Endothelial cell of umbilical vein (primary cell): ENCODE data around the gene TPD52L2. TPM values are rescaled to one million over a fixed set of nuclear protein-coding genes. Genes with fewer than 3 reads are reported as not detected.

Experiments used
- BruUV-seq: library from RNA; stranded (reverse); fragments of 400-500 nt; replicated peaks from 2 replicates; lab custom pipeline; 2021; lab: Mats Ljungman, UMichigan
- CTCF ChIA-PET: fragments of 300-600, 350-600 bp; sonication (Branson Sonifier 250); formaldehyde crosslinking; loops from one replicate; lab custom pipeline; 2021; ENCODE audit warnings: antibody characterized with exemption, inconsistent platforms; lab: Charles Lee
- POLR2A ChIA-PET: fragments of 300-600, 350-600 bp; sonication (Branson Sonifier 250); formaldehyde crosslinking; loops from one replicate; lab custom pipeline; 2021; ENCODE audit warnings: antibody characterized with exemption, inconsistent platforms; lab: Charles Lee
- DNase-seq: peaks from one replicate; pipeline ENCODE4 v3.0.0-alpha.2; 2011; ENCODE audit warnings: low read depth, low spot score
- FAIRE-seq: peaks from 2 replicates; lab custom pipeline; 2011; peaks lifted over from hg19 to GRCh38; lab: Jason Lieb, UNC
- H2AFZ ChIP-seq: 2 replicates; pipeline ENCODE4 v1.6.0; 2012; ENCODE audit warnings: low read depth, low read length, control low read depth, inconsistent platforms
- H3K27ac ChIP-seq: 2 replicates; pipeline ENCODE4 v1.5.1; 2011; ENCODE audit warnings: low read depth, mild to moderate bottlenecking, control low read depth, low read length, moderate library complexity; ENCODE audit not compliant: insufficient read depth
- H3K27me3 ChIP-seq, 2 experiments: 2 replicates each; pipeline versions ENCODE4 v1.6.0 to v1.6.1; 2011; ENCODE audit warnings: low read length in 2 of 2, mixed read lengths in 1 of 2; ENCODE audit not compliant: control insufficient read depth in 2 of 2, insufficient read depth in 2 of 2
- H3K36me3 ChIP-seq, 2 experiments: 2 replicates in 1 of 2; 3 replicates in 1 of 2; pipeline ENCODE4 v1.5.1; 2011; ENCODE audit warnings: low read length in 2 of 2, mild to moderate bottlenecking in 1 of 2, moderate library complexity in 1 of 2; ENCODE audit not compliant: control insufficient read depth in 2 of 2, insufficient read depth in 2 of 2; ENCODE audit errors: extremely low read depth in 1 of 2
- H3K4me1 ChIP-seq: 3 replicates; pipeline ENCODE4 v1.5.1; 2011; ENCODE audit warnings: mild to moderate bottlenecking, low read length; ENCODE audit not compliant: control insufficient read depth, insufficient read depth; ENCODE audit errors: extremely low read depth
- H3K4me2 ChIP-seq: 2 replicates; pipeline ENCODE4 v1.6.1; 2011; ENCODE audit warnings: low read length, control low read depth, mixed read lengths; ENCODE audit not compliant: insufficient read depth
- H3K4me3 ChIP-seq, 3 experiments: fragments of 200-600 bp in 1 of 3; sonication (generic), shearing (Covaris generic) in 1 of 3; replicated peaks in 1 of 3; 2 replicates each; pipeline ENCODE4 v1.5.1; 2011 to 2016; ENCODE audit warnings: control low read depth in 3 of 3, low read length in 3 of 3, mild to moderate bottlenecking in 2 of 3, inconsistent platforms in 1 of 3, low read depth in 1 of 3, moderate library complexity in 1 of 3; ENCODE audit not compliant: insufficient read depth in 1 of 3
- H3K79me2 ChIP-seq: 2 replicates; pipeline ENCODE4 v1.6.0; 2012; ENCODE audit warnings: low read length, inconsistent platforms; ENCODE audit not compliant: control insufficient read depth, insufficient read depth
- H3K9ac ChIP-seq: replicated peaks from 2 replicates; pipeline ENCODE3; 2011; ENCODE audit warnings: low read length, control low read depth; ENCODE audit not compliant: insufficient read depth; ENCODE audit errors: extremely low read depth
- H3K9me1 ChIP-seq: replicated peaks from 3 replicates; pipeline ENCODE4 v1.6.0; 2011; ENCODE audit warnings: mild to moderate bottlenecking, low read length; ENCODE audit not compliant: control insufficient read depth, insufficient read depth; ENCODE audit errors: extremely low read depth
- H3K9me3 ChIP-seq: replicated peaks from 2 replicates; pipeline ENCODE4 v1.5.1; 2012; ENCODE audit warnings: low read length, inconsistent platforms; ENCODE audit not compliant: control insufficient read depth, insufficient read depth
- H4K20me1 ChIP-seq: replicated peaks from 2 replicates; pipeline ENCODE3; 2011; ENCODE audit warnings: mild to moderate bottlenecking, low read length; ENCODE audit not compliant: control insufficient read depth, insufficient read depth; ENCODE audit errors: extremely low read depth
- CTCF ChIP-seq, 2 donors: IDR thresholded peaks; 1 replicate in 1 of 2; 2 replicates in 1 of 2; pipeline ENCODE4 v1.5.1; 2011; ENCODE audit warnings: low read length in 2 of 2, mild to moderate bottlenecking in 2 of 2, moderate library complexity in 2 of 2, control low read depth in 1 of 2, inconsistent platforms in 1 of 2, low read depth in 1 of 2; ENCODE audit not compliant: insufficient read depth in 1 of 2; ENCODE audit errors: extremely low read depth in 1 of 2
- EZH2 ChIP-seq: IDR thresholded peaks from 2 replicates; pipeline ENCODE4 v1.6.1; 2012; ENCODE audit warnings: borderline replicate concordance, low read depth, mild to moderate bottlenecking, moderate library complexity, low read length, inconsistent platforms; ENCODE audit not compliant: severe bottlenecking
- FOS ChIP-seq: IDR thresholded peaks from 2 replicates; pipeline ENCODE4 v1.6.1; 2011; ENCODE audit warnings: mild to moderate bottlenecking, low read length, moderate library complexity, borderline replicate concordance; ENCODE audit not compliant: insufficient read depth
- GATA2 ChIP-seq: IDR thresholded peaks from 2 replicates; pipeline ENCODE4 v1.7.0; 2011; ENCODE audit warnings: low read depth, mild to moderate bottlenecking, moderate library complexity, mixed read lengths, low read length; ENCODE audit not compliant: insufficient read length, insufficient read depth
- JUN ChIP-seq: IDR thresholded peaks from 2 replicates; pipeline ENCODE4 v1.6.1; 2011; ENCODE audit warnings: borderline replicate concordance, low read depth; ENCODE audit not compliant: insufficient read length, insufficient read depth
- MAX ChIP-seq: IDR thresholded peaks from 2 replicates; pipeline ENCODE4 v1.6.1; 2011; ENCODE audit not compliant: insufficient read depth, insufficient read length
- MYC ChIP-seq: IDR thresholded peaks from one replicate; pipeline ENCODE4 v1.6.1; 2011; ENCODE audit warnings: mild to moderate bottlenecking, low read depth, low read length
- POLR2A ChIP-seq: IDR thresholded peaks from 2 replicates; pipeline ENCODE4 v1.6.1; 2012; ENCODE audit warnings: low read depth, mild to moderate bottlenecking, control low read depth, low read length
- POLR2AphosphoS5 ChIP-seq: IDR thresholded peaks from 2 replicates; pipeline ENCODE4 v1.6.1; 2012; ENCODE audit warnings: low read depth, mild to moderate bottlenecking, control low read depth, low read length, moderate library complexity; ENCODE audit not compliant: insufficient read depth
- dilution Hi-C: fragments of 300-500 bp; cut with MboI; formaldehyde crosslinking; loops from one replicate; pipeline ENCODE4 v1.15.0; 2019; ENCODE audit warnings: low sequenced_read_pairs; ENCODE audit not compliant: extremely low pct_ligation_motif_present
- intact Hi-C: fragments of 100-400 bp; cut with micrococcal nuclease; formaldehyde crosslinking; loops from one replicate; pipeline ENCODE4 v1.10.0; 2022
- polyA plus RNA-seq, 4 experiments: library from polyadenylated mRNA; depleted of rRNA in 3 of 4; stranded (reverse) in 3 of 4; unstranded in 1 of 4; fragments of >200 nt; gene quantifications; 2 replicates each; pipeline versions ENCODE4 v1.2.1 to v1.2.3, GENCODE V29; 2011 to 2012; ENCODE audit warnings: missing spikeins in 1 of 4
- total RNA-seq: library from RNA; stranded (reverse); gene quantifications from 2 replicates; pipeline ENCODE4 v1.2.3, GENCODE V29; 2021

TPD52L2 gene
- total and polyA plus RNA-seq, 2 donors (not counting 3 experiments of a cell fraction or from before 2014, with no cell fraction given), result 123 to 142 TPM

- no TSS peak for BruUV-seq
- H2AFZ ChIP-seq, result no peak overlapping the region
- H3K36me3 ChIP-seq, result no peaks in the 10 kb centered on the region
- intact Hi-C loops, result no loop called here
- no peaks in the 10 kb centered on the region for H3K9me1 ChIP-seq
- dilution Hi-C loops, result no loop called here
- no peaks in the 10 kb centered on the region for H4K20me1 ChIP-seq
- FAIRE-seq (no peak), DNase-seq (no peak)
- H3K4me2 ChIP-seq, result no peak overlapping the region
- H3K27ac ChIP-seq, result no peak overlapping the region
- TF ChIP-seq POLR2A (no peak), MYC (no peak), FOS (no peak), MAX (no peak), GATA2 (no peak), EZH2 (no peak), POLR2AphosphoS5 (no peak), JUN (no peak), CTCF (IDR thresholded peaks at IDR 0.05; ENCODE audit: extremely low read depth in 1 of 2, insufficient read depth in 1 of 2, low read depth in 1 of 2, low read length in 2 of 2) (no peak)
- H3K4me3 ChIP-seq, result no peak overlapping the region
- H3K9ac ChIP-seq, result no peak overlapping the region
- ChIA-PET CTCF (no interaction called here), POLR2A (interaction anchor here (1.4 kb wide), 1 partner anchor 31 kb away, joined by 3 read pairs; the partner anchor contains the start of gene TPD52L2)
- H3K4me1 ChIP-seq, result peaks cover 7% of the 10 kb centered on the region
- H3K9me3 ChIP-seq, result no peaks in the 10 kb centered on the region
- H3K27me3 ChIP-seq, result peaks cover 8 to 21% of the 10 kb centered on the region in 2 experiments
- no peaks in the 10 kb centered on the region for H3K79me2 ChIP-seq
These were observed 31.1 kb upstream of the TPD52L2 start for GRCh38 chr20:63833776-63834490.
